SIG-M5 treated with dmso at 0.1 percent for 504 hours (cell line): Measurements from ENCODE around the gene FCHO2.

ENCODE experiments used
- DNase-seq: peaks from one replicate; lab custom pipeline; 2025; ENCODE audit not compliant: unreplicated experiment; lab: John Stamatoyannopoulos, UW

The FCHO2 gene

DNA sequence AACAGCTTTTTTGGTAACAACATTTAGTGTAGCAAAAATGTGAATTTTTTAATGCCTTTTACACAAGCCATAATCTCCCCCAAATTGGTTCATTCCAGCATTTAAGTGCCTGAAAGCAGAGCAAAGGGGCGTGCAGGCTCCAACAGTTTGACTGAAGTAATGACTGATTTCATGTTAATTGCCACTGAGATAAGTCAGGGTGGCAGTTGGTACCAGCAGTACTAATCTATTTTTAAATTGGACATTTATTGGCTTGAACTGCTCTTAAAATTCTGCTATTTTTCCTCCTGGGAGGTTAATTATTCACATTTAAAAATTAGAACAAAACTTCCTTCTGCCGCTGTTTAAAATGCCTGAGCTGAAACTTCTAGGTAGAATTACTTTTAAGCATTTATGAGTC lies 176.9 kb downstream of the FCHO2 start:
- DNase-seq = no peak

DNA sequence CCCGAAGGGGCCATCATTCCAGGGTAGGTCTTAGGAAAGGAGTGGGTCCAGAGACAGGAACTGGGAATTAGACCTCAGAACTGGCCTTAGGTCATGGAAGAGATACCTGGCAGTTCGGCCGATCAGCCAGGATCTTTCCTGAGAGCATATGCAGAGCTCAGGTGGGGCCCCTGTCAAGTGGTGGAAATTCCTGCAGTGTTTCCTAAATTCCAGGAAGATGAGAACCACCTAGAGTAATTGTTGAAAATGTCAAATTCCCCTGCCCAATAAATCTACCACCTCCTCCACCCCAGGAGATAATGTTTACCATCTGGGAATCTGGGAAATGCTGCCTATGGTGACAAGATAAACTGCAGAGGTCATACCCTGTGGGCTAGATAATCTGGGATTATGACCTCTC lies 179.2 kb downstream of the FCHO2 start:
- DNase-seq = no peak

DNA sequence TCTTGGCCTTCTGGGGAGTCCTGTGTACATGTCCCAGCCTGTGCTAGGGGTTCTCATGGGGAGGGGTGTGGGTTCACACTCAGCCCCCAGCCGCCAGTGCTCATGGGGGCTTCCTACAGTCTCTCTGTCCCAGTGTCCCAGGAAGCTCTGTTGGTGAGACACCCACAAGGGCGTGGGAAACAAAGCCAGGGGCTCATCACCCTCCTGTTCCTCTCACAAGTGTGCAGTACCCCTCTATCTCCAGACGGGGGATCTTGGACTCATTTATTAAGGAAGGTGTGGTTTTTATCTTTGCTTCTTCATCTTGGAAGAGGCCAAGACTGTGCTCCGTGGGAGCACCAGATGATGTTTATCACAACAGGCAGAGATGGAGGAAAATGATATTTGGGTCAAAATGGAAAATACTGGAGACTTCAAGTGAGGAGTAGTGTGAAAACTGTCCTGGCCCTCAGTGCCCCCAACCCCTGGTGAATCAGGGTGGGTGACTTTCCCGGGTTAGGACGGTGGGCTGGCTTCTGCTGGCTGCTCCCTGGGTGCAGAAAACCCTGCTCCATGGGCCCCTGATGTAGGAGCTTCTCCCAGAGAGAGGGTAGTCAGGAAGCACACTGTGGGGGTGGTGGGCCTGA lies 179.7 kb downstream of the FCHO2 start:
- DNase-seq = peak; percentile 48

DNA sequence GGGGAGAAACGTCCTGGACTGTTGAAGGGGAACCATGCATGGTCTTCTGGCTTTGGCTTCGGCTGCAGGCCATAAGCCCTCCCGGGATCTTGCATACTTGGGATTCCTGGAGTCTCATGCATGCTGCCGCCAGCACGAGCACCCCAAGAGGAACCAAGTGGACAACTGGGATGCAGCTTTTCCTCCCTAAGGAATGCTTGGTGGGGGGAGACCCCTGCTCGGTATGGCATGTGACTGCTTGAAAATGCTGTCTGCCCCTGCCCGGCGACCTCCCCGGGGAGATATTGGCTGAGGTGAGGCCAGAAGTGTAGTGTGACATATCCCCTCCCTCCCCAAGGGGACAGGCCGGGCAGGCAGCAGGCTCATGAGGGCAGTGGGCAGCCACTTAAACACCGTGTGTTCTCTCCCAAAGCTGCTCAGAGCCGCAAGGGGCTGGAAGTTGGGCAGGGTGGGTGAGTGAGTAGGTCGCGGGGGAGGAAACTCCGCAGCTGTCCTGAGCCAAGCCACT lies 180.3 kb downstream of the FCHO2 start:
- no peak for DNase-seq

DNA sequence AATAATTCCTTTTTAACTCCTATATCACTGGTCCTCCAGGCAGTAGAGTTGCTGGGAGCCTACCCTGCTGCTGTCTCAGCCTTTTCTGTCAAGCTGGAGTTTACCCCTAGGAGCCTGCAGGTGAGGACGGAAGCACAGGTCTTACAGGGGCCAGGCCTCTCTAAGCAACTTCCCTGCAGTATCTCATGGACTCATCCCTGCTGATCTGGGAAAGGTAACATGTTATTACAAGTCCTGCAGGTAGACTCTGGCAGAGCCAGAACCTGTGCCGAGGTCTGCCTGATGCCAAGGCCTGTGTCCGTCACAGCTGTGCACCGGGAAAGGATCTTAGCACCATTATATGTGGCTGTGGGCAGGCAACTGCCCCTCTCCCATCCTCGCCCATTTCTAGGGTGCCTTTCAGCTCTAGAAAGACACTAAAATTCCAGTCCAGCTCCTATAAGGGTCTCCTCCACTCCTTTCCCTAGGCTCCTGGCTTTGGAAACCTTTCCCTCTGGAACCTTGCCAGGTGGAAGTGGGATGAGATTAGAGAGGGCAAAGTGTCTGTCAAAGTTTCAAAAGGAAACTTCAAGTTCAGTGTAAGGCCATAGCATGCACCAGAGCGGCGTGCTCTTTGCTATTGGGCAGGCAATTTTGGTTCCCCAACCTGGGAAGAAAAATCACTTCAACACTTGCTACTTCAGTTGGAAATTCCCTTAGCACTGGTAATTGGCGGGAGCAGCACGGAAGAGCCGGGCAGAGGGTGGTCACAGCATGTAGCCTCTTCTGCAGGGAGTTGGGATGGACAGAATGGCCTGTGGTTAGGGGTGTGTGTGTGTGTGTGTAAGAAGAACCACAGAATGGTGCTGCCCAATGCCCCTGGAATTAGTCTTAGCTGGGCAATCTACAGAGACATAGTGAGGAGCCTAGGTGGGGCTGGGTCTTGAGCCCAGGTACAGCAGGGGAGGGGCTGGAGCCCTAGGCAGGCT lies 182.0 kb downstream of the FCHO2 start:
- DNase-seq = no peak

DNA sequence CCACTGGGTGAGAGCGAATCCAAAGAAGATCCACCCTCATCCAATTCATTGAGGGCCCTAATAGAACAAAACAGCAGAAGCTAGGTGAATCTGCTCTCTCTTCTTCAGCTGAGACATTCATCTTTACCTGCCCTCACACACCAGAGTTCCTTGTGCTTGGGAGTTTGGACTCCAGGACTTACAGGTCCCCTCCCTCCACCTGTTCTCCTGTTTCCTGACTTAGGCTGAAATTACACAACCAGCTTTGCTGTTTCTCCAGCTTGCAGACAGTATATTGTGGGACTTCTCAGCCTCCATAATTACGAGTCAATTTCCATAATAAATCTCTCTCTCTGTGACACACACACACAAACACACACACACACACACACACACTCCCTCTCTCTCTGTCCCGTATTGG lies 183.6 kb downstream of the FCHO2 start:
- no peak for DNase-seq
